GM12878 (cell line): ENCODE results near the gene KLHL26. TPM values are rescaled to one million over a fixed set of nuclear protein-coding genes. Genes with fewer than 3 reads are reported as not detected.

Source experiments
- FOS ChIP-seq: IDR thresholded peaks from 3 replicates; pipeline ENCODE4 v1.6.1; 2011; ENCODE audit warnings: borderline replicate concordance; ENCODE audit not compliant: insufficient read length; ENCODE audit errors: extremely low read depth
- GATAD2B ChIP-seq: fragments of 450-650 bp; conservative IDR thresholded peaks from 2 replicates; pipeline ENCODE4 v1.6.1; 2017; ENCODE audit warnings: low read depth, mild to moderate bottlenecking, moderate library complexity
- HCFC1 ChIP-seq: fragments of 150-350 bp; IDR thresholded peaks from 2 replicates; pipeline ENCODE4 v1.6.1; 2014; ENCODE audit warnings: low read length
- HDAC6 ChIP-seq: fragments of 200-600 bp; sonication (generic); IDR thresholded peaks from one replicate; pipeline ENCODE4 v1.8.0; 2017; ENCODE audit warnings: antibody characterized with exemption; ENCODE audit not compliant: unreplicated experiment
- IRF4 ChIP-seq: IDR thresholded peaks from 2 replicates; pipeline ENCODE4 v1.6.1; 2011; ENCODE audit warnings: low read depth, low read length
- NKRF ChIP-seq: fragments of 450-650 bp; conservative IDR thresholded peaks from 2 replicates; pipeline ENCODE4 v1.6.1; 2017; ENCODE audit warnings: mild to moderate bottlenecking, moderate library complexity
- NRF1 ChIP-seq: conservative IDR thresholded peaks from 2 replicates; pipeline ENCODE4 v1.6.1; 2011; ENCODE audit warnings: mild to moderate bottlenecking, low read depth, low read length, improper control_type of control experiment
- RAD51 ChIP-seq: fragments of 450-650 bp; IDR thresholded peaks from 2 replicates; pipeline ENCODE4 v1.6.1; 2016; ENCODE audit warnings: moderate library complexity, mild to moderate bottlenecking, inconsistent platforms
- RELB ChIP-seq: fragments of 450-650 bp; IDR thresholded peaks from 2 replicates; pipeline ENCODE4 v1.6.1; 2017; ENCODE audit warnings: low read depth, mild to moderate bottlenecking, moderate library complexity
- SMAD1 ChIP-seq: fragments of 450-650 bp; IDR thresholded peaks from 2 replicates; pipeline ENCODE4 v1.6.1; 2018; ENCODE audit warnings: mild to moderate bottlenecking, low read depth; ENCODE audit not compliant: partially characterized antibody
- SMAD5 ChIP-seq: IDR thresholded peaks from 2 replicates; pipeline ENCODE4 v1.6.1; 2016; ENCODE audit warnings: antibody characterized with exemption, low read depth
- SMC3 ChIP-seq: IDR thresholded peaks from 2 replicates; pipeline ENCODE4 v1.6.1; 2011; ENCODE audit warnings: low read length, improper control_type of control experiment, borderline replicate concordance
- SPI1 ChIP-seq: IDR thresholded peaks from 2 replicates; pipeline ENCODE4 v1.6.1; 2011; ENCODE audit warnings: low read depth, mild to moderate bottlenecking, low read length, moderate library complexity, borderline replicate concordance; ENCODE audit not compliant: insufficient read depth
- SUPT20H ChIP-seq: IDR thresholded peaks from 2 replicates; pipeline ENCODE4 v1.6.1; 2011; ENCODE audit warnings: low read depth, mild to moderate bottlenecking, low read length, moderate library complexity, borderline replicate concordance; ENCODE audit not compliant: control insufficient read depth
- YY1 ChIP-seq: IDR thresholded peaks from 2 replicates; pipeline ENCODE4 v1.6.1; 2011; ENCODE audit warnings: low read depth, mild to moderate bottlenecking, low read length
- ZBED1 ChIP-seq: IDR thresholded peaks from 2 replicates; pipeline ENCODE4 v1.6.1; 2016; ENCODE audit warnings: borderline replicate concordance
- ZNF207 ChIP-seq: fragments of 450-650 bp; IDR thresholded peaks from 2 replicates; pipeline ENCODE4 v1.6.1; 2014; ENCODE audit warnings: antibody characterized with exemption, mild to moderate bottlenecking, borderline replicate concordance
- polyA plus RNA-seq, 11 experiments: library from polyadenylated mRNA; depleted of rRNA in 4 of 11; unstranded in 6 of 11; stranded (reverse) in 5 of 11; fragments of >200 nt; fragmentation: Nextera tagmentation in 4 of 11; fragmentation: Illumina TruSeq in 1 of 11; extraction: Ambion mirVana in 4 of 11; extraction: Trizol in 1 of 11; gene quantifications; 1 replicate in 1 of 11; 2 replicates in 10 of 11; pipeline versions ENCODE4 v1.2.1 to v1.2.3, GENCODE V29; 2011 to 2016; ENCODE audit warnings: inconsistent platforms in 2 of 11, missing spikeins in 2 of 11, low read depth in 1 of 11
- total RNA-seq, 4 experiments: library from RNA; depleted of rRNA in 3 of 4; stranded (reverse); fragments of >200 nt in 3 of 4; fragmentation: Illumina TruSeq in 1 of 4; extraction: Trizol in 1 of 4; gene quantifications; 2 replicates each; pipeline versions ENCODE4 v1.2.1 to v1.2.3, GENCODE V29; 2013 to 2021
- TF ChIP-seq, protein P1 (sequence below): fragments of 450-650 bp; IDR thresholded peaks from 2 replicates; pipeline ENCODE4 v1.6.1; 2018; ENCODE audit warnings: borderline replicate concordance, mild to moderate bottlenecking; ENCODE audit not compliant: partially characterized antibody
- TF ChIP-seq, protein P2 (sequence below): IDR thresholded peaks from 2 replicates; pipeline ENCODE4 v1.6.1; 2012; ENCODE audit warnings: mild to moderate bottlenecking, low read depth, low read length

KLHL26 gene
- total and polyA plus RNA-seq, 10 of the 15 experiments (the other 5 are each of a cell fraction or from before 2014, with no cell fraction given): 0.18 to 14.6 (median 2.9) TPM

DNA sequence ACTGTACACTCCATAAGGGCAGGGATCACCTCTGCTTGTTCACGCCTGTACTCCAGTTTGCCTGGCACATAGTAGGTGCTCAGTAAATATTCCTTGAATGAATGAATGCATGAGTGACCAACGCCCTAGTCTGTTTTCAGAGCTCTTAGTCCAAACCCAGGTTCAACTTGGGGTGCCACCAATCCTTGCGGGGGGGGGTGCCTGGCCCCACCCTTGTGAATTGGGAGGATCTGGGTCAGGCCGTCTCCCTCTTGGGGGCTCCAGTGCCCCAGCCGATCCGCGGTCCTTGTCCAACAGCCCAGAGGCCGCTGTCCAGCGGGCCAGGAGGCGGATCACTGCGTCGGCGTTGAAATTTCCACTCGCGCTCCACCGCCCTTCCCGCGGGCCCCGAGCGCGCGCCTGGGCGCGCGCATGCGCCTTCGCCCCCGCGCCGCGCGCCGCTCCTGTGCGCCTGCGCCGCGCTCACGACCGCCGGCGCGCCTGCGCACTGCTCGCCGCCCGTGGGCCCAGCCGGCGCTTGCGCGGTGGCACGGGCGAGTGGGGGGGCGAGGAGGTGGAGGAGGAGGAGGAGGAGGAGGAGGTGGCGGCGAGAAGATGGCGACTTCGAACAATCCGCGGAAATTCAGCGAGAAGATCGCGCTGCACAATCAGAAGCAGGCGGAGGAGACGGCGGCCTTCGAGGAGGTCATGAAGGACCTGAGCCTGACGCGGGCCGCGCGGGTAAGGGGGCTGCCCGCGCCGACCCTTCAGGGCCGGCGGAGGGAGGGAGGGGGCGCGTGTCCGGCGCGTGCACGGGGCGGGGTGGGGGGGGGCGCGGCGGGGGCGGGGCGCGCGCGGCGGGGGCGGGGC, 46.5 kb downstream of the KLHL26 start, which contains the start of gene CRTC1 (continued):
- TF ChIP-seq FOS (no peak), NKRF (0 out of 2 replicates have a peak, but pooled peaks have one; percentile 11), YY1 (peak; percentile 91), SMC3 (no peak), ZBED1 (no peak), GATAD2B (peak; percentile 74; the same call in 1 of the 2 replicates), RAD51 (no peak), SMAD1 (no peak), SMAD5 (no peak), SUPT20H (no peak), HCFC1 (no peak), ZNF207 (peak; percentile 49; the same call in 1 of the 2 replicates), HDAC6 (no peak), IRF4 (no peak), NRF1 (peak; percentile 95), RELB (no peak), SPI1 (no peak)
- TF ChIP-seq, protein P1, sequence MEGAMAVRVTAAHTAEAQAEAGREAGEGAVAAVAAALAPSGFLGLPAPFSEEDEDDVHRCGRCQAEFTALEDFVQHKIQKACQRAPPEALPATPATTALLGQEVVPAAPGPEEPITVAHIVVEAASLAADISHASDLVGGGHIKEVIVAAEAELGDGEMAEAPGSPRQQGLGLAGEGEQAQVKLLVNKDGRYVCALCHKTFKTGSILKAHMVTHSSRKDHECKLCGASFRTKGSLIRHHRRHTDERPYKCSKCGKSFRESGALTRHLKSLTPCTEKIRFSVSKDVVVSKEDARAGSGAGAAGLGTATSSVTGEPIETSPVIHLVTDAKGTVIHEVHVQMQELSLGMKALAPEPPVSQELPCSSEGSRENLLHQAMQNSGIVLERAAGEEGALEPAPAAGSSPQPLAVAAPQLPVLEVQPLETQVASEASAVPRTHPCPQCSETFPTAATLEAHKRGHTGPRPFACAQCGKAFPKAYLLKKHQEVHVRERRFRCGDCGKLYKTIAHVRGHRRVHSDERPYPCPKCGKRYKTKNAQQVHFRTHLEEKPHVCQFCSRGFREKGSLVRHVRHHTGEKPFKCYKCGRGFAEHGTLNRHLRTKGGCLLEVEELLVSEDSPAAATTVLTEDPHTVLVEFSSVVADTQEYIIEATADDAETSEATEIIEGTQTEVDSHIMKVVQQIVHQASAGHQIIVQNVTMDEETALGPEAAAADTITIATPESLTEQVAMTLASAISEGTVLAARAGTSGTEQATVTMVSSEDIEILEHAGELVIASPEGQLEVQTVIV: no peak
- TF ChIP-seq, protein P2, sequence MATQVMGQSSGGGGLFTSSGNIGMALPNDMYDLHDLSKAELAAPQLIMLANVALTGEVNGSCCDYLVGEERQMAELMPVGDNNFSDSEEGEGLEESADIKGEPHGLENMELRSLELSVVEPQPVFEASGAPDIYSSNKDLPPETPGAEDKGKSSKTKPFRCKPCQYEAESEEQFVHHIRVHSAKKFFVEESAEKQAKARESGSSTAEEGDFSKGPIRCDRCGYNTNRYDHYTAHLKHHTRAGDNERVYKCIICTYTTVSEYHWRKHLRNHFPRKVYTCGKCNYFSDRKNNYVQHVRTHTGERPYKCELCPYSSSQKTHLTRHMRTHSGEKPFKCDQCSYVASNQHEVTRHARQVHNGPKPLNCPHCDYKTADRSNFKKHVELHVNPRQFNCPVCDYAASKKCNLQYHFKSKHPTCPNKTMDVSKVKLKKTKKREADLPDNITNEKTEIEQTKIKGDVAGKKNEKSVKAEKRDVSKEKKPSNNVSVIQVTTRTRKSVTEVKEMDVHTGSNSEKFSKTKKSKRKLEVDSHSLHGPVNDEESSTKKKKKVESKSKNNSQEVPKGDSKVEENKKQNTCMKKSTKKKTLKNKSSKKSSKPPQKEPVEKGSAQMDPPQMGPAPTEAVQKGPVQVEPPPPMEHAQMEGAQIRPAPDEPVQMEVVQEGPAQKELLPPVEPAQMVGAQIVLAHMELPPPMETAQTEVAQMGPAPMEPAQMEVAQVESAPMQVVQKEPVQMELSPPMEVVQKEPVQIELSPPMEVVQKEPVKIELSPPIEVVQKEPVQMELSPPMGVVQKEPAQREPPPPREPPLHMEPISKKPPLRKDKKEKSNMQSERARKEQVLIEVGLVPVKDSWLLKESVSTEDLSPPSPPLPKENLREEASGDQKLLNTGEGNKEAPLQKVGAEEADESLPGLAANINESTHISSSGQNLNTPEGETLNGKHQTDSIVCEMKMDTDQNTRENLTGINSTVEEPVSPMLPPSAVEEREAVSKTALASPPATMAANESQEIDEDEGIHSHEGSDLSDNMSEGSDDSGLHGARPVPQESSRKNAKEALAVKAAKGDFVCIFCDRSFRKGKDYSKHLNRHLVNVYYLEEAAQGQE: peak; percentile 77
